ENCODE results near the gene AMZ1.
"Not testable (repeated sequence)": the region's sequence is repeated elsewhere in the genome, so short reads cannot be mapped to it uniquely, and the experiment has no call there.

AMZ1 gene

GRCh38 chr7:2714636-2715035, 26.6 kb downstream of the AMZ1 start:
- DNase-seq, result no peak

GRCh38 chr7:2715341-2716231, 27.6 kb downstream of the AMZ1 start:
- DNase-seq, result no peak

GRCh38 chr7:2716488-2716887, 28.5 kb downstream of the AMZ1 start:
- no peak for DNase-seq

GRCh38 chr7:2716906-2717292, 28.9 kb downstream of the AMZ1 start:
- no peak for DNase-seq

- DNase-seq, result peak; percentile 68
Measured at GRCh38 chr7:2717293-2718261, 29.6 kb downstream of the AMZ1 start.

- no peak for DNase-seq
Measured at GRCh38 chr7:2718296-2718965, 30.4 kb downstream of the AMZ1 start.

GRCh38 chr7:2719007-2719406, 31.0 kb downstream of the AMZ1 start:
- no peak for DNase-seq

- DNase-seq, result no peak
Measured at GRCh38 chr7:2720024-2720423, 32.0 kb downstream of the AMZ1 start.

- no peak for DNase-seq
Measured at GRCh38 chr7:2721842-2722241, 33.8 kb downstream of the AMZ1 start.

- DNase-seq, result no peak
Measured at GRCh38 chr7:2722591-2722990, 34.6 kb downstream of the AMZ1 start.

GRCh38 chr7:2723138-2723850, 35.3 kb downstream of the AMZ1 start:
- DNase-seq, result no peak

GRCh38 chr7:2724036-2724435, 36.0 kb downstream of the AMZ1 start:
- not testable (repeated sequence) for DNase-seq

GRCh38 chr7:2724453-2725177, 36.6 kb downstream of the AMZ1 start:
- DNase-seq, result no peak

- no peak for DNase-seq
Measured at GRCh38 chr7:2725178-2726105, 37.4 kb downstream of the AMZ1 start.

GRCh38 chr7:2726316-2727018, 38.5 kb downstream of the AMZ1 start:
- no peak for DNase-seq

GRCh38 chr7:2727206-2727605, 39.2 kb downstream of the AMZ1 start:
- not testable (repeated sequence) for DNase-seq

GRCh38 chr7:2728316-2729030, 40.5 kb downstream of the AMZ1 start:
- no peak for DNase-seq

GRCh38 chr7:2729031-2729892, 41.3 kb downstream of the AMZ1 start:
- DNase-seq, result peak; percentile 17

All from femur (tissue), 1 donor.